Motor neuron (in vitro differentiated cells): ENCODE measurements around the gene CXCR2. TPM values are rescaled to one million over a fixed set of nuclear protein-coding genes. Genes with fewer than 3 reads are reported as not detected.

Experiments
- ATAC-seq, 8 experiments: fragments of 200-7000 bp; cut with Tn5 transposase; replicated peaks in 6 of 8; 2 replicates each; pipeline ENCODE4 v1.8.0; 2021; ENCODE audit warnings: mild to moderate bottlenecking in 8 of 8, moderate library complexity in 8 of 8
- H3K27ac ChIP-seq, 2 donors: fragments of 250-450 bp; sonication (Bioruptor Pico); 2 replicates each; pipeline ENCODE4 v1.9.0; 2021; ENCODE audit warnings: antibody characterized with exemption in 2 of 2, mild to moderate bottlenecking in 2 of 2, moderate library complexity in 1 of 2
- H3K4me1 ChIP-seq, 2 donors: fragments of 250-450 bp; sonication (Bioruptor Pico); replicated peaks in 1 of 2; 2 replicates each; pipeline ENCODE4 v1.6.1; 2021; ENCODE audit warnings: antibody characterized with exemption in 2 of 2, mild to moderate bottlenecking in 2 of 2, moderate library complexity in 1 of 2
- H3K4me3 ChIP-seq, 5 donors: fragments of 250-450 bp; sonication (Bioruptor Pico); 2 replicates each; pipeline ENCODE4 v1.9.0; 2021; ENCODE audit warnings: antibody characterized with exemption in 5 of 5, mild to moderate bottlenecking in 5 of 5, moderate library complexity in 4 of 5
- WGBS, 10 experiments: fragments of 450-650 bp; shearing (Covaris generic); methylation state at CpG; one replicate each; pipeline ENCODE4 v1.0.0; 2022; 5-methylcytosine and 5-hydroxymethylcytosine counted together
- in situ Hi-C, 9 experiments: fragments of 400-800 bp; cut with MboI; loops; one replicate each; pipeline ENCODE4 v1.15.0; 2021; ENCODE audit warnings: low sequenced_read_pairs in 9 of 9, low pct_unique_long_range_greater_than_20kb in 2 of 9; ENCODE audit not compliant: unreplicated experiment in 9 of 9
- total RNA-seq, 8 experiments: library from RNA; unstranded; fragments of 300-600 nt; gene quantifications; 2 replicates each; pipeline versions ENCODE4 v1.2.3 to v1.2.4, GENCODE V29; 2022

Gene CXCR2
- total RNA-seq, 8 experiments from 2014 or later: 0.04 to 23.8 (median 0.18) TPM; not detected in 2

- no peak overlapping the region for H3K4me3 ChIP-seq
- WGBS, 10 experiments: 33 to 100% (median 73%) methylated on average over 1 to 2 of the region's 3 CpGs; no CpG with 5 or more reads in 5 of the 10 experiments
Measured at GRCh38 chr2:218145124-218145523, 19.3 kb downstream of the CXCR2 start.

DNA sequence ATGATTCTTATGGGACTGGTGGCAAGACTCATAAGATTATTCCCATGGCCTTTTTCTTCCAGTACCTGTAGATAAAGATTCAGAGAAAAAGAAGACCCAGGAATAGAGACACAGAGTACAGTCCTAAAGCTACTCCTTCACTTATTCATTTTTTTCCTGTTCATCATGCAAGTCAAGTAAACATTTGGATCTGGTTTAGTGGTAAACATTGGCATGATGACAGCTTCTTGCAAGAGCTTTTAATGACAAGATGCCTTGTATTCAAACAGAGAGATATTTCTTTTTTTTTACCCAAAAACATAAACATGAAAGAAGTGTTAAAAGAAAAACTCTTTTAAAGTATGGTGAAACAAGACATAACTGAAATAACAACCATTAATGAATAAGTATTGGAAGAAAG, 20.2 kb downstream of the CXCR2 start:
- in situ Hi-C loops: no loop called here
- ATAC-seq: no peak
- no peaks in the 10 kb centered on the region for H3K4me1 ChIP-seq
- H3K4me3 ChIP-seq: no peak overlapping the region
- H3K27ac ChIP-seq: no peak overlapping the region

More at GRCh38 chr2:218145124-218145523, 19.3 kb downstream of the CXCR2 start:
- in situ Hi-C loops: no loop called here
- Histone ChIP-seq H3K27ac (no peak overlapping the region), H3K4me1 (no peaks in the 10 kb centered on the region)
- ATAC-seq: no peak

- 30 to 100% (median 57%) methylated on average over 1 to 5 of the region's 5 CpGs; no CpG with 5 or more reads in 2 of the 10 experiments for WGBS, 10 experiments
- in situ Hi-C loops: no loop called here
- Histone ChIP-seq H3K4me1 (no peaks in the 10 kb centered on the region), H3K4me3 (no peak overlapping the region), H3K27ac (no peak overlapping the region)
- ATAC-seq: peak in 2 of 8 experiments; percentile 32 to 44
Measured at GRCh38 chr2:218149098-218149497, 23.3 kb downstream of the CXCR2 start.

DNA sequence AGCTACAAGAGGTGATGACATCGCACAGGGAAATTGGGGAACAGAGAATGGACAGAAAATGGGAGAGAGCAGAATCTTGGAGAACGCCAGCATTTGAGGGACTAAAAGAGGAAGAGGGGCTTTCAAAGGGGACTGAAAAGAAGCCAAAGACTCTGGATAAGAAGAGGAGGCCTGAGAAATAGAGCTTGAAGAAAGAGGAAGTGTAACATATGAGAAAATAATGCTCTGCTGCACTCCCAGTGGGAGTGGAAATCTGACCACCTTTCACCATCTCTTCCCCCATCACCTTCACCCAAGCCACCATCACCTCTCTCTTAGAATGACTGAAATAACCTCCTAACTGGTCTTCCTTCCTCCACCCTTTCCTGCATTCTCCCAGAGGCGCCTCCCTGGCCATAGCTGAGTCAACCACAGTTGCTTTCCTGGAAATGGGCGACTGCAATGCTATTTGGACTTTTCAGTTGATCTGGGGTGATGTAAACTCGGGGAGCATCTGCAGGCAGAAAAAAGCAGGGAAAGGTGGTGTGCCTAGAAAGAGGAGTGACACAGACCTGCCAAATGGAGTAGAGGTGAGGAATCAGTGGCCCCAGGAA, 24.1 kb downstream of the CXCR2 start:
- 48 to 82% (median 70%) methylated on average over 2 to 4 of the region's 5 CpGs; no CpG with 5 or more reads in 1 of the 10 experiments for WGBS, 10 experiments
- H3K4me3 ChIP-seq: no peak overlapping the region
- peak in 2 of 8 experiments; percentile 86 to 90 for ATAC-seq
- in situ Hi-C loops: no loop called here
- no peak overlapping the region for H3K27ac ChIP-seq
- no peaks in the 10 kb centered on the region for H3K4me1 ChIP-seq

DNA sequence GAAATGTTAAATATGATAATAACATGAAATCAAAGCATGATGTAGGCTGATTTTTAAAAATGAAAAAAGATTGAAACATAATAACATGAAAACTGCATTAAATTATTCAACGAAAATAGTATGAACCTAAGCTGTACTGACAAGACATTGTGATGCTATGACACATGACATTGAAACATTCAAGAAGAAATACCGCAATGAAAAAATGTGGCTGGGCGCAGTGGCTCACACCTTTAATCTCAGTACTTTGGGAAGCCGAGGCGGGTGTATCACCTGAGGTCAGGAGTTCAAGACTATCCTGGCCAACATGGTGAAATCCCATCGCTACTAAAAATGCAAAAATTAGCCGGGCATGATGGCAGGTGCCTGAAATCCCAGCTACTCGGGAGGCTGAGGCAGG, 26.3 kb downstream of the CXCR2 start:
- ATAC-seq: no peak
- in situ Hi-C loops: no loop called here
- H3K4me1 ChIP-seq: no peaks in the 10 kb centered on the region
- WGBS, 10 experiments: 50 to 93% (median 74%) methylated on average over 1 to 7 of the region's 8 CpGs
- H3K27ac ChIP-seq: no peak overlapping the region
- H3K4me3 ChIP-seq: no peak overlapping the region

DNA sequence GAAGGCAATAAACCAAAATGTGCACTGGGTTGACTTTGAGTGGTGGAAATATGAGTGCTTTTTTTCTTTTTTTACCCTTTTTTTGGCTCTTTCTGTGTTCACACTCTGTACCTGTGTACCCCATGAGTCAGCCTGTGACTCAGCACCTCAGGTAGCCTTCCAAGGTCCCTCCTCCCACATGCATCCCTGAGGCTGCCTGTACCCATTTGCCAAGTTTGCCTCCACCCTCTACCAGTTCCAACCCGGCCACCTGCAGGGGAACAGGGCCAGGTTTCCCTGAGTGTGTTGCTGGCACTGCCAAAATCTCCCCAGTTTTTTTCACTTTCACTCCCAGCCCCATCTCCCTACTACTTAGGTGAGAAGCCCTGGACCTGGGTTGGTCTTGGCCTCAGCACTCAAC, 26.9 kb downstream of the CXCR2 start:
- ATAC-seq: no peak
- H3K4me3 ChIP-seq: no peak overlapping the region
- no peak overlapping the region for H3K27ac ChIP-seq
- 33 to 60% (median 43%) methylated on average over 1 of the region's 1 CpG; no CpG with 5 or more reads in 7 of the 10 experiments for WGBS, 10 experiments
- H3K4me1 ChIP-seq: no peaks in the 10 kb centered on the region
- in situ Hi-C loops: no loop called here

GRCh38 chr2:218155953-218156479, 30.2 kb downstream of the CXCR2 start:
- H3K27ac ChIP-seq: no peak overlapping the region
- 29 to 93% (median 71%) methylated on average over 1 to 7 of the region's 7 CpGs; no CpG with 5 or more reads in 3 of the 10 experiments for WGBS, 10 experiments
- no peak overlapping the region for H3K4me3 ChIP-seq
- in situ Hi-C loops: no loop called here
- no peak for ATAC-seq
- H3K4me1 ChIP-seq: no peaks in the 10 kb centered on the region

GRCh38 chr2:218161644-218162043, 35.8 kb downstream of the CXCR2 start:
- peak in 1 of 8 experiments; percentile 22 for ATAC-seq
- in situ Hi-C loops: no loop called here
- no peak overlapping the region for H3K4me3 ChIP-seq
- H3K4me1 ChIP-seq: no peaks in the 10 kb centered on the region
- 0 to 100% (median 59%) methylated on average over 1 to 2 of the region's 2 CpGs; no CpG with 5 or more reads in 2 of the 10 experiments for WGBS, 10 experiments
- H3K27ac ChIP-seq: no peak overlapping the region

- 38 to 89% (median 83%) methylated on average over 1 of the region's 1 CpG; no CpG with 5 or more reads in 3 of the 10 experiments for WGBS, 10 experiments
- peak in 2 of 8 experiments; percentile 76 to 86 for ATAC-seq
- Histone ChIP-seq H3K4me1 (no peaks in the 10 kb centered on the region), H3K27ac (no peak overlapping the region), H3K4me3 (no peak overlapping the region)
- in situ Hi-C loops: no loop called here
Measured at GRCh38 chr2:218162814-218163213, 37.0 kb downstream of the CXCR2 start.

DNA sequence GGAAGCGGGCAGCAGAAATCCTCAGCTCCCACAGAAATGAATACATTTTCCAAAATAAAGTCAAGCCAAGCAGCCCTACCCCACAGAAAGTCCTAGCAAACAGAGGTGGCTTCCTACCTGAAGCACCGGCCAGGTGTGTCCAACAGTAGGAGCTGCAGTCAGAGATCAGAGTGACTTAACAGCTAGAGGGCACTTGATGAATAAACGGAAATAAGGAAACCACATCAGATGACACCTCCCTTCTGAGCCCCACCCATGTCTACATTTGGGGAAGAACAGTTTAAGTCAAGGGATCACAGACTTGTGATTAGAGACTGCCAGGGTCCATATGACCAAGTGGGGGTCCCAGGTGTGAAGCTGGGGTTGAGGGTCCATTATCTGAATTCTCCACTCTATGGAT, 41.0 kb downstream of the CXCR2 start, which contains the start of gene CXCR1:
CXCR1 (minus strand) TSS at position 172 of the 400 bp plus-strand sequence. CDS start 1,751 bp downstream, outside the sequence.
- 0 to 100% (median 84%) methylated on average over 1 to 3 of the region's 3 CpGs; no CpG with 5 or more reads in 3 of the 10 experiments for WGBS, 10 experiments
- Histone ChIP-seq H3K4me1 (no peaks in the 10 kb centered on the region), H3K27ac (no peak within 1 kb of the TSS), H3K4me3 (no peak within 1 kb of the TSS)
- ATAC-seq: peak in 2 of 8 experiments; percentile 48 to 51
- in situ Hi-C loops: no loop called here

GRCh38 chr2:218168016-218168415, 42.2 kb downstream of the CXCR2 start:
- WGBS, 10 experiments: 0 to 71% (median 50%) methylated on average over 1 of the region's 1 CpG; no CpG with 5 or more reads in 5 of the 10 experiments
- ATAC-seq: no peak
- Histone ChIP-seq H3K27ac (no peak overlapping the region), H3K4me3 (no peak overlapping the region), H3K4me1 (no peaks in the 10 kb centered on the region)
- in situ Hi-C loops: no loop called here

GRCh38 chr2:218168635-218169462, 43.0 kb downstream of the CXCR2 start:
- H3K27ac ChIP-seq: no peak overlapping the region
- peak in 4 of 8 experiments; percentile 38 to 92 (median 53) for ATAC-seq
- 0 to 90% (median 50%) methylated on average over 1 to 8 of the region's 9 CpGs; no CpG with 5 or more reads in 1 of the 10 experiments for WGBS, 10 experiments
- no peaks in the 10 kb centered on the region for H3K4me1 ChIP-seq
- no peak overlapping the region for H3K4me3 ChIP-seq
- in situ Hi-C loops: no loop called here
